ENCODE results near the gene PRPF6.
A peak's percentile ranks its signal among the peaks of the same experiment; 100 is the strongest.

Gene PRPF6

GRCh38 chr20:64050261-64051032, 69.5 kb downstream of the PRPF6 start:
- in situ Hi-C loops (cut with HindIII; ENCODE audit: low pct_ligation_motif_present, low pct_unique_long_range_greater_than_20kb, low sequenced_read_pairs) = no loop called here
- DNase-seq = no peak

DNA sequence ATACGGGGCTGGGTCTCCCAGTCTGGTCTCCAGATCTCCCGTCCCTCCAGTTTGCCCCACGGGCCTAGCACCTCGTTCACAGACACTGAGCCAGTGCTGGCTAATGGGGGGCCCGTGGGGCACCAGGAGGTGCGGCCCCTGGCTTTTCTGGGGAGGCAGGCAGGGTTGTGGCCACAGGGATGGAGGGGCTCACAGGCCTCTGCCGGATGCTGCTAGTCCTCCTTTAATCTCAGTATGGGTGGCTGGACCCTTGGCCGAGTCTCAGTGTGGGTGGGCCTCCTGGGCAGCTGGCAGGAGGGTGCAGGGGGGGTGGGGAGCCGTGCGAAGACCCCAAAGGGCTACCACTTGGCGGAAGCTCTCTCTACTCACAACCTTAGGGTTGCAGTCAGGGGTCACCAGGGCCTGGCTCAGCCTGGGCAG, 70.1 kb downstream of the PRPF6 start:
- in situ Hi-C loops (cut with HindIII; ENCODE audit: low pct_ligation_motif_present, low pct_unique_long_range_greater_than_20kb, low sequenced_read_pairs) = no loop called here

DNA sequence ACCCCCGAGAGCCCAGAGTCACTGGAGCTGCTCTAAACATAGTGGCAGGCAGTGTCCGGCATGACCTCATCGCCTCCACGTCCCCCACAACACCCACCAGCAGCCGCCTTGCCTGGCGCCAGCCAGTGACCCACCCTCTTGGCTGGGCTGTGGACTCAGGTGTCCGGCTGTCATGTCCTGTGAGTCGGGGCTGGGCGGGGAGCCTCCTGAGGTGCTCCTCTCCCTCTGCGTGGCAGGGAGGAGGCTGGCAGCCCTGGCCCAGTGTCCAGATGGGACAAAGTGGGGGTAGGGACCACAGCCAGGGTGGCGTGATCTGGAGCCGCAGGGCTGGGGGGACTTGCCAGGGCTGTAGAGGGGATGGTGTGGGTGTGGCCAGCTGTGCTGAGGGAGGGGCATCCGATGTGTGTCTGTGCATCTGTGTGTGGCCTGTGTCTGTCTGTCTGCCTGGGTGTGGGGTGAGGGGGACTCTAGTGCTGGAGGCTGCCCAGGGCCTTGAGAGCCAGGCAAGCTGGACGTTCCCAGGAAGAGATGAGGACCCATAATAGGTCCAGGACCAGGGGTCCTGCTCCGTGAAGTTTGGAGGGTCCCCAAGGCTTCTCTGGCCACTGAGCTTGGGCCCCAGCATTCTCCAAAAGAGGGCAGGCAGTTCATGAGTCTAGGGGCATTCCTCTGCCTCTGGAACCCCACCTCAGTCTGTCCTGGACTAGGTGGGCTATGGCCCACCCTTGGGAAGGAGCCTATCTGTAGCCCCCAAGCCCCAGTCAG, 70.8 kb downstream of the PRPF6 start:
- in situ Hi-C loops (cut with HindIII; ENCODE audit: low pct_ligation_motif_present, low pct_unique_long_range_greater_than_20kb, low sequenced_read_pairs) = no loop called here
- DNase-seq = no peak

More for the DNA sequence above, 70.1 kb downstream of the PRPF6 start:
- DNase-seq = no peak

DNA sequence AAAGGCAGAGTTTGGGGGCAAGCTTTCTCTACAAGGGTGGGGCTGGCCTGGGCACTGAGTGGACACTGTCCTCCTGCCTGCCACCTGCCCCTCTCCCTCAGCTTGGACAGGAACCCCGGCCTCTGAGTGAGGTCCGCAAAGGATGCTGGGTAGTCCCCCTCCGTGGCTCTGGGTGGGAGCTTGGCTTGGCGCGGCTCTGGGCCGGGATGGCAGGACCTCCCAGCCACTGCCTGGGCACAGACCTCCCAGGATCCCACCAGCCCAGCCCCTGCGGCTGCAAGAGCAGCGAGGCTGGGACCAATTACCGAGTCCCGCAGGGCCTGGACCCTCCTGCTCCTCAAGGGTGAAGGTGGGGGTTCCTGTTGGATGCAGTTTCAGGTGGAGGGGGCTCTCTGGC, 71.4 kb downstream of the PRPF6 start:
- DNase-seq = no peak
- in situ Hi-C loops (cut with HindIII; ENCODE audit: low pct_ligation_motif_present, low pct_unique_long_range_greater_than_20kb, low sequenced_read_pairs) = no loop called here

- no peak for DNase-seq
Measured at GRCh38 chr20:64052987-64053840, 72.3 kb downstream of the PRPF6 start.

DNA sequence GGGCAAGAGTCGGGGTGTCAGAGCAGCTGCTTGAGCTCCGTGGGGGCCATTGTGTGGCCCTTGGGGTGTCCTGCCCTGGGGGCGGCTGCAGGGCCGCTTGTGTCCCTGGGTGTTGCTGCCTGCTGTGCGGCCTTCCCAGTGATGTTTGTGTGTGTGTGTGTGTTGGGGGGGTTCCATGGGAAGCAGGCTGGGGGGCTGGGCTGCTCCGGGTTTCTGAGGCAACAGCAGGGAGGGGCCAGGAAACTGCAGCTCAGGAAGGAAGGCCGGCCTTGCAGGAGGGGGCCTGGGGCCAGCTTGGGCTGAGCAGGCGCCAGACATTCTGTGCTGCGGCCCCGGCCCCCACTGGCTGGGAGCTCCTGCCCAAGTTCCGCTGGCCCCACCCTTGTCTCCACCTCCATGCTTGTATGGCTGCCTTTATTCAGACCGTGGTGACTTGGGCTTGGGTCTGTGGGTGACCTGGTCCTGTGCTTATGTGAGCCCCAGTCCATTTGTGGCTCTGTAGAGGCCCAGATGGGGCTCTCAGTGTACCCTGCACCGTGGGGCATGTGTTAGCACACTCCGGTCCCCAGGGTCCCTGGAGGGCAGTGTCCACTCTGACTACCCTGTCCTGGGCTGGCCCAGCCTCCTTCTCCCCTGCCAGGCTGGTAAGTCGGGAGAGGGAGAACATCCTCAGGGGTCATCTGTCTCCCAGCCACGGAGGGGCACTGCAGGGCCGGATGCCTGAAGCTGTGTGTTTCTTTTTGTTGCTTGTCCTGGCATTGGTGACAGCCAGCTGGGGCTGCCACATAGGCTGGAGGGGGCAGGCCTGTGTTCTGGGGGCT, 73.1 kb downstream of the PRPF6 start:
- in situ Hi-C loops (cut with HindIII; ENCODE audit: low pct_ligation_motif_present, low pct_unique_long_range_greater_than_20kb, low sequenced_read_pairs) = no loop called here
- peak; percentile 34 for DNase-seq

More at GRCh38 chr20:64052987-64053840, 72.3 kb downstream of the PRPF6 start:
- in situ Hi-C loops (cut with HindIII; ENCODE audit: low pct_ligation_motif_present, low pct_unique_long_range_greater_than_20kb, low sequenced_read_pairs) = no loop called here

DNA sequence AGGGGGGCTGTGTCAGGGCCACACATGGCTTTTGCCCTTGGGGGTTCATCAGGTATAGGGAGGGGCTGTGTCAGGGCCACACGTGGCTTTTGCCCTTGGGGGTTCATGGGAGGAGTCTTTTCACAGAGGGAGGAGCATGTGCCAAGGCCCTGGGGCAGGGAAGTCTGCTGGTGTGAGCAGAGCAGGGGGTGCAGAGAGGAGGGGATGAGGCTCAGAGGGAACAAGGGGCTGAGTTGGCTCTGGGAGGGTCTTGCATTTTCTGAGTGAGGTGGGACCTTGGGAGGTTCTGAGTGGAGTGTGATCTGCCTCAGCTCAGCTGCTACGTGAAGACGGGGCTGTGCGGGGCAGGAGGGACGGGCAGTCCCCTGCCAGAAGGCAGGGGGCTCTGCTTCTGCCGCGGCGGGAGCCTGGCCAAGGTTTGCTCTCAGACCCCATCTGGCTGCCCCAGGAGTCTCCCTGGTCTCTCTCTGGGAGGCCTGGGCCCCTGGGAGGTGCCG, 74.5 kb downstream of the PRPF6 start:
- in situ Hi-C loops (cut with HindIII; ENCODE audit: low pct_ligation_motif_present, low pct_unique_long_range_greater_than_20kb, low sequenced_read_pairs) = no loop called here

GRCh38 chr20:64055893-64056638, 75.1 kb downstream of the PRPF6 start:
- in situ Hi-C loops (cut with HindIII; ENCODE audit: low pct_ligation_motif_present, low pct_unique_long_range_greater_than_20kb, low sequenced_read_pairs) = no loop called here
- no peak for DNase-seq

More for the DNA sequence above, 74.5 kb downstream of the PRPF6 start:
- no peak for DNase-seq

GRCh38 chr20:64056639-64056888, 75.6 kb downstream of the PRPF6 start:
- in situ Hi-C loops (cut with HindIII; ENCODE audit: low pct_ligation_motif_present, low pct_unique_long_range_greater_than_20kb, low sequenced_read_pairs) = no loop called here
- no peak for DNase-seq

DNA sequence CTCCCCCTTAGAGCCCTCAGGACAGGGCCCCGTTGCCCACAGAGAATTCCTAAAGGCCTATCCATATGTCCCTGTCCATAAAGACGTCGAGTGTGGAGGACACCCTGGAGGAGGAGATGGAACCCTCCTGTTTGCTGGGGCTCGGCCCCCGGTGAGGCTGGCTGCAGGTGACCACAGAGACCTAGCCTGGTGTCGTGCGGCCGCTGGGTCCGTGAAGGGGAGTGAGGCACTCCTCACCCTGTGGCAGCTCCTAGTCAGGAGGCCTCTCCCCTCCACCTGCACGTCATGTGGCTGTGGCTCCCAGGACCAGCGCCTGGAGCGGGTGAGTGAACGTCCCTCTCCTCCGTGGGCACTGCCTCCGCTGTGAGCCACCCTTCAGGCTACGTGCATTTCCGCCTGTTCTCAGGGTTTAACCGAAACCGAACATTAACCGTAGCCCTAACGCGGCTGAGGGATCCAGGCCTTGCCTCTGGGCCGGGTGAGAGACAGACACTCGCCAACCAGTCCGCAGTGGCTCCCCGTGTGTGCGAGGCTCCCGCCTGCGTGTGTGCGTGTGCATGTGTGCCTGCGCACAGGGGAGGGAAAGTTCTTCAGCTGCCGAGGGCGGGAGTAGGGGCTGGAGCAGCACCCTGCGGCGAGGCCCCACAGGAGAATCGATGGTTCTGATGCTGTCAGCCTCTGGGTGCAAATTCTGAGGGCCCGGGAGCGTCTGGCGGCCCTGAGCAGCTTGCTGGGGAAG, 76.1 kb downstream of the PRPF6 start:
- in situ Hi-C loops (cut with HindIII; ENCODE audit: low pct_ligation_motif_present, low pct_unique_long_range_greater_than_20kb, low sequenced_read_pairs) = no loop called here
- DNase-seq = no peak

- DNase-seq = peak; percentile 53
- in situ Hi-C loops (cut with HindIII; ENCODE audit: low pct_ligation_motif_present, low pct_unique_long_range_greater_than_20kb, low sequenced_read_pairs) = no loop called here
Measured at GRCh38 chr20:64057628-64058498, 76.9 kb downstream of the PRPF6 start.

- in situ Hi-C loops (cut with HindIII; ENCODE audit: low pct_ligation_motif_present, low pct_unique_long_range_greater_than_20kb, low sequenced_read_pairs) = no loop called here
- no peak for DNase-seq
Measured at GRCh38 chr20:64058536-64058935, 77.6 kb downstream of the PRPF6 start.

GRCh38 chr20:64062276-64062595, 81.3 kb downstream of the PRPF6 start:
- in situ Hi-C loops (cut with HindIII; ENCODE audit: low pct_ligation_motif_present, low pct_unique_long_range_greater_than_20kb, low sequenced_read_pairs) = no loop called here
- no peak for DNase-seq

- in situ Hi-C loops (cut with HindIII; ENCODE audit: low pct_ligation_motif_present, low pct_unique_long_range_greater_than_20kb, low sequenced_read_pairs) = no loop called here
Measured at GRCh38 chr20:64062596-64063388, 81.9 kb downstream of the PRPF6 start, which contains the start of gene TCEA2. TSS of gene TCEA2 (plus strand) at chr20:64063198. CDS start at chr20:64063313, 115 bp downstream.

GRCh38 chr20:64063389-64064144, 82.6 kb downstream of the PRPF6 start:
- in situ Hi-C loops (cut with HindIII; ENCODE audit: low pct_ligation_motif_present, low pct_unique_long_range_greater_than_20kb, low sequenced_read_pairs) = no loop called here

More at GRCh38 chr20:64062596-64063388, 81.9 kb downstream of the PRPF6 start, which contains the start of gene TCEA2:
- DNase-seq = peak; percentile 93

More at GRCh38 chr20:64063389-64064144, 82.6 kb downstream of the PRPF6 start:
- DNase-seq = no peak

All from ACHN (cell line).